Ovary (tissue), 9 donors: Measurements from ENCODE around the gene DCLRE1C. TPM values are rescaled to one million over a fixed set of nuclear protein-coding genes. Genes with fewer than 3 reads are reported as not detected.

ENCODE experiments used
- DNase-seq, 5 donors: peaks; one replicate each; pipeline ENCODE4 v3.0.0-alpha.2; 2019 to 2020
- H3K27ac ChIP-seq, 2 donors: fragments of 200-600 bp; one replicate each; pipeline versions ENCODE4 v1.5.1 to v1.8.0; 2019 to 2022
- H3K27me3 ChIP-seq: fragments of 200-600 bp; one replicate; pipeline ENCODE4 v1.8.0; 2022
- H3K36me3 ChIP-seq: fragments of 200-600 bp; sonication (generic); one replicate; pipeline ENCODE4 v1.5.1; 2019
- H3K4me1 ChIP-seq: one replicate; pipeline ENCODE4 v1.8.1; 2013; ENCODE audit warnings: mild to moderate bottlenecking, moderate library complexity; ENCODE audit not compliant: insufficient read depth
- H3K4me3 ChIP-seq: fragments of 200-600 bp; sonication (generic); one replicate; pipeline ENCODE4 v1.5.1; 2017
- H3K9me3 ChIP-seq, 2 donors: fragments of 200-600 bp in 1 of 2; sonication (generic) in 1 of 2; one replicate each; pipeline versions ENCODE4 v1.5.1 to v1.8.1; 2013 to 2019; ENCODE audit warnings: mild to moderate bottlenecking in 1 of 2, moderate library complexity in 1 of 2
- EP300 ChIP-seq: sonication (generic); formaldehyde crosslinking; IDR thresholded peaks from one replicate; pipeline ENCODE4 v1.6.1; 2017; ENCODE audit warnings: antibody characterized with exemption
- POLR2A ChIP-seq: fragments of 450-650 bp; IDR thresholded peaks from one replicate; pipeline ENCODE4 v1.6.1; 2017; ENCODE audit warnings: antibody characterized with exemption, mild to moderate bottlenecking, moderate library complexity
- WGBS, 3 donors: extraction: QIAGEN DNeasy Blood & Tissue Kit in 1 of 3; methylation state at CpG; one replicate each; pipeline versions ENCODE4 v1.1.5 to v1.1.7; 2013 to 2017; 5-methylcytosine and 5-hydroxymethylcytosine counted together
- intact Hi-C, 4 donors: fragments of 100-400 bp; cut with DNase I; formaldehyde crosslinking; loops; one replicate each; pipeline versions ENCODE4 v1.11.0 to v1.15.1; 2022 to 2023
- polyA plus RNA-seq, 2 donors: library from polyadenylated mRNA; stranded (reverse); fragments of 200-250 nt in 1 of 2; fragments of 350-450 nt in 1 of 2; fragmentation: Illumina TruSeq in 1 of 2; extraction: RNeasy Lipid Tissue Mini Kit (QIAGEN cat#74804) in 1 of 2; gene quantifications; one replicate each; pipeline ENCODE4 v1.2.3, GENCODE V29; 2013 to 2014
- total RNA-seq, 7 donors: library from RNA; depleted of rRNA in 2 of 7; stranded (reverse); fragments of >200 nt in 2 of 7; fragmentation: NEBNext Ultra II Directional in 3 of 7; extraction: Animal tissue kit (Norgen Biotek cat#: 25700) in 3 of 7; gene quantifications; one replicate each; pipeline versions ENCODE4 v1.1.0 to v1.2.4, GENCODE V29; 2016 to 2023
- TF ChIP-seq, protein P1 (sequence below), 3 donors: fragments of 450-650 bp in 2 of 3; fragments of 200-600 bp in 1 of 3; IDR thresholded peaks; one replicate each; pipeline versions ENCODE4 v1.5.1 to v1.8.0; 2016 to 2022; ENCODE audit warnings: antibody characterized with exemption in 3 of 3, mild to moderate bottlenecking in 1 of 3
- donor health status: DM: no; HTN: no; CAD: no; lungs with moderate emphysema.
- donor health status: DM: no; HTN: no; CAD: no.
- donor health status: Bipolar disorder and iron deficiency.
- donor health status: DM: yes; HTN: yes; CAD: no.
- donor health status: DM: no; HTN: no; CAD: no.
- donor health status: DM: yes; HTN: yes; CAD: no.

The DCLRE1C gene
- total and polyA plus RNA-seq, 9 donors, result 5.0 to 12.9 (median 8.8) TPM

DNA sequence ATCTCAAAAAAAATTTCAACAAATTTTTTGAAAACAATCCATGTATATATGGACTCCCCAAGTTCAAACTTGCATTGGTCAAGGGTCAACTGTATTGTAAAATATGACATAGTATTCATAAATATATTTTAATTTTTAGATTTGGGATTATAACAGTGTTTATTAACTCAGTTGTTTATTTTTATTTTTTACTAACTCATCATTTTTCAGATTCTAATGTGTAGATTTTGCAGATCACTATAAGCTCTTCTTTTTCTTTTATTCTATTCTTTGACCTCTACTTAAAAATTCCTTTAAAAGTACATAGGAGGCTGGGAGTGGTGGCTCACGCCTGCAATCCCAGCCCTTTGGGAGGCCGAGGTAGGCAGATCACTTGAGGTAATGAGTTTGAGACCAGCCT is 14.0 kb upstream of the DCLRE1C start:
- Histone ChIP-seq H3K4me3 (no peak overlapping the region), H3K36me3 (no peaks in the 10 kb centered on the region), H3K27me3 (no peaks in the 10 kb centered on the region), H3K9me3 (no peaks in the 10 kb centered on the region), H3K27ac (no peak overlapping the region), H3K4me1 (no peaks in the 10 kb centered on the region)
- intact Hi-C loops, result no loop called here
- 83 to 94% (median 91%) methylated on average over 2 of the region's 2 CpGs for WGBS, 3 donors
- TF ChIP-seq EP300, result no peak
- TF ChIP-seq, protein P1, sequence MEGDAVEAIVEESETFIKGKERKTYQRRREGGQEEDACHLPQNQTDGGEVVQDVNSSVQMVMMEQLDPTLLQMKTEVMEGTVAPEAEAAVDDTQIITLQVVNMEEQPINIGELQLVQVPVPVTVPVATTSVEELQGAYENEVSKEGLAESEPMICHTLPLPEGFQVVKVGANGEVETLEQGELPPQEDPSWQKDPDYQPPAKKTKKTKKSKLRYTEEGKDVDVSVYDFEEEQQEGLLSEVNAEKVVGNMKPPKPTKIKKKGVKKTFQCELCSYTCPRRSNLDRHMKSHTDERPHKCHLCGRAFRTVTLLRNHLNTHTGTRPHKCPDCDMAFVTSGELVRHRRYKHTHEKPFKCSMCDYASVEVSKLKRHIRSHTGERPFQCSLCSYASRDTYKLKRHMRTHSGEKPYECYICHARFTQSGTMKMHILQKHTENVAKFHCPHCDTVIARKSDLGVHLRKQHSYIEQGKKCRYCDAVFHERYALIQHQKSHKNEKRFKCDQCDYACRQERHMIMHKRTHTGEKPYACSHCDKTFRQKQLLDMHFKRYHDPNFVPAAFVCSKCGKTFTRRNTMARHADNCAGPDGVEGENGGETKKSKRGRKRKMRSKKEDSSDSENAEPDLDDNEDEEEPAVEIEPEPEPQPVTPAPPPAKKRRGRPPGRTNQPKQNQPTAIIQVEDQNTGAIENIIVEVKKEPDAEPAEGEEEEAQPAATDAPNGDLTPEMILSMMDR (IDR thresholded peaks at IDR 0.05), result no peak
- no peak for TF ChIP-seq POLR2A
- no peak for DNase-seq

DNA sequence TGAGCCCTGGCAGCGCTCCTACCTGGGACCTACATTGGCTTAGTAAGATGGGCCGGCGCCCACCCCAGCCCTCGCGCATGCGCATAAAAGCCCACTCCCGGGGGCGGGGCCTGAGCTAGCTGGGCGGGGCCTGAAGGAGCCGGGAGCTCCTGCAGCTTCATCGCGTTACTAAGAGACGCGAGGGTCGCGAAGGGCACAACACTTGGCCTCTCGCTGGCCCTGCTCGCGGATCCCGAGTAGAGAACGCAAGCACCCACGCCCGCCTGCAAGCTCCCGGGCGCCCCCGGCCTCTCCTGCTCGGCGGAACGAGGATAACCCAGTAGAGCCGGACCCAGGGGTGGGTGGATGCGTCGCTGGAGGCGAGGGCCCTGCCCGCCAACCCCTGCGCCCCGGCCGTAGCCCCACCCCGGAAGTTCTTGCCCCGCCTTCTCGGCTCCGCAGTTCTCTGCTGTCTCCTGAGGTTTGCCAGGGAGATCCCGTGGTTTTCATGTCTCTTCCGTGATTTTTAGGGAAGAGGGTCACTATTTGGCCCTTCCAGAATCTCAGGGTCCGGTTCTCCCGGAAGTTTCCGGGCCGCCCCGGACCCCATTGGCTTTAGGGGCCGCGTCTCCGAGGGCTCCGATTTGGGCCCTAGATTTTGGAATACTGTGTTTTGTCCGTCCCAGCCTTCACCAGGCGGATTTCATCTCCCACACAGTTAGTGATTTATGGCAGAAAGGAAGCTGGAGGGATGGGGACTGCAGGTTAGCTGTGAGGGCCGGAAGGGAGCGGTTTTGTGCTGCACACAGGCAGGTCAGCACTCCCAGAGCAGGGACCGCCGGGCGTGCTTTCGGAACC is 5.5 kb upstream of the DCLRE1C start, which contains the start of gene MEIG1:
Gene MEIG1 (plus strand): TSS at position 168 of the 837 bp plus-strand sequence. CDS start 7,081 bp downstream, outside the sequence.
- intact Hi-C loops, result loop anchor here in 1 of 4 donors (10.0 kb wide), 1 partner anchor 135 kb away; the partner anchor contains the start of gene RPP38
- H3K4me1 ChIP-seq, result no peaks in the 10 kb centered on the region
- peak within 1 kb of the TSS; percentile 62 to 89 for H3K27ac ChIP-seq
- peak; percentile 94 to 99 (median 95) for DNase-seq
- H3K27me3 ChIP-seq, result no peaks in the 10 kb centered on the region
- no peaks in the 10 kb centered on the region for H3K9me3 ChIP-seq
- peak within 1 kb of the TSS; percentile 78 for H3K4me3 ChIP-seq
- TF ChIP-seq EP300 (no peak), POLR2A (peak; percentile 57)
- TF ChIP-seq, protein P1 (IDR thresholded peaks at IDR 0.05), result no peak
- H3K36me3 ChIP-seq, result no peaks in the 10 kb centered on the region
- WGBS, 3 donors, result 0 to 1% (median 0%) methylated on average over 59 to 60 of the region's 60 CpGs

DNA sequence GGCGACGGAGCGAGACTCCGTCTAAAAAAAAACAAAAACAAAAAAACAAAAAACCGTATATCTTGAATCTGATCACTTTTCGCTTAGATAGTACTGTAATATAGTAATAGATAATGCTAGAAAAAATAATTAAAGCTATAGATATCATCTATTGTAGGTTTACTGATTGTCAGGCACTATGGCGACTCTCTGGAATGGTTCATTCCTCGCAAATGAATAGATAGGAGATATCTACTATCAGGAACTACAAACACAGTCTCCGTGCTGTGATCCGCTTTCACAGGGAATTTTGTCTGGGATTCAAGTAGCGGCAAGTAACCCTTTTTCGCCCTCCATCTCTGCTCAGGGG is 5.0 kb upstream of the DCLRE1C start:
- TF ChIP-seq EP300, result no peak
- no peak for TF ChIP-seq POLR2A
- TF ChIP-seq, protein P1 (IDR thresholded peaks at IDR 0.05), result no peak
- intact Hi-C loops, result loop anchor here in 1 of 4 donors (10.0 kb wide), 1 partner anchor 136 kb away; the partner anchor contains the start of gene RPP38
- H3K27ac ChIP-seq, result peak overlapping the region; percentile 62 to 89

DNA sequence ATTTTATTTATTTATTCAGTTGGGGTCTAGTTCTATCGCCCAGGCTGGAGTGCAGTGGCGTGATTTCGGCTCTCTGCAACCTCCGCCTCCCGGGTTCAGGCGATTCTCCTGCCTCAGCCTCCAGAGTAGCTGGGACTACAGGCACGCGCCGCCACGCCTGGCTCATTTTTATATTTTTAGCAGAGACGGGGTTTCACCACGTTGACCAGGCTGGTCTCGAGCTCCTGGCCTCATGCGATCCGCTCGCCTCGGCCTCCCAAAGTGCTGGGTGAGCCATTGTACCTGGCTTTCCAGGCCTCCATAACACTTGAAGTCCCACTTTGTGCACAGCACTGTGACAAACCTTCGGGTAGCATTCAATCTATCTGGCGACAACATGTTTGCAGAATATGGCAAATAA is 1.0 kb upstream of the DCLRE1C start:
- H3K27me3 ChIP-seq, result no peaks in the 10 kb centered on the region
- 88 to 93% (median 93%) methylated on average over 19 of the region's 19 CpGs for WGBS, 3 donors
- H3K27ac ChIP-seq, result no peak overlapping the region
- no peaks in the 10 kb centered on the region for H3K9me3 ChIP-seq
- no peaks in the 10 kb centered on the region for H3K4me1 ChIP-seq
- no peak for DNase-seq
- H3K36me3 ChIP-seq, result no peaks in the 10 kb centered on the region
- intact Hi-C loops, result loop anchor here in 1 of 4 donors (10.0 kb wide), 1 partner anchor 140 kb away; the partner anchor contains the start of gene RPP38
- H3K4me3 ChIP-seq, result no peak overlapping the region
- TF ChIP-seq POLR2A, result no peak
- TF ChIP-seq, protein P1 (IDR thresholded peaks at IDR 0.05), result no peak
- TF ChIP-seq EP300, result no peak

More for the DNA sequence above, 5.0 kb upstream of the DCLRE1C start:
- no peaks in the 10 kb centered on the region for H3K4me1 ChIP-seq
- no peak for DNase-seq
- H3K27me3 ChIP-seq, result no peaks in the 10 kb centered on the region
- no peaks in the 10 kb centered on the region for H3K36me3 ChIP-seq
- H3K4me3 ChIP-seq, result peak overlapping the region; percentile 78
- WGBS, 3 donors, result 15 to 31% (median 29%) methylated on average over 12 of the region's 12 CpGs
- H3K9me3 ChIP-seq, result no peaks in the 10 kb centered on the region
